Uterus (tissue), 2 donors: Measurements from ENCODE around the gene OR52N2.
A peak's percentile ranks its signal among the peaks of the same experiment; 100 is the strongest.

Experiments
- POLR2A ChIP-seq, 2 donors: fragments of 450-650 bp; IDR thresholded peaks; one replicate each; pipeline ENCODE4 v1.6.1; 2016; ENCODE audit warnings: antibody characterized with exemption in 2 of 2, mild to moderate bottlenecking in 1 of 2, moderate library complexity in 1 of 2
- TF ChIP-seq, protein P1 (sequence below), 4 experiments: fragments of 200-600 bp in 2 of 4; fragments of 450-650 bp in 2 of 4; sonication (generic) in 2 of 4; IDR thresholded peaks; one replicate each; pipeline ENCODE4 v1.5.1; 2016 to 2019; ENCODE audit warnings: antibody characterized with exemption in 4 of 4, mild to moderate bottlenecking in 2 of 4, moderate library complexity in 1 of 4

- TF ChIP-seq, protein P1, sequence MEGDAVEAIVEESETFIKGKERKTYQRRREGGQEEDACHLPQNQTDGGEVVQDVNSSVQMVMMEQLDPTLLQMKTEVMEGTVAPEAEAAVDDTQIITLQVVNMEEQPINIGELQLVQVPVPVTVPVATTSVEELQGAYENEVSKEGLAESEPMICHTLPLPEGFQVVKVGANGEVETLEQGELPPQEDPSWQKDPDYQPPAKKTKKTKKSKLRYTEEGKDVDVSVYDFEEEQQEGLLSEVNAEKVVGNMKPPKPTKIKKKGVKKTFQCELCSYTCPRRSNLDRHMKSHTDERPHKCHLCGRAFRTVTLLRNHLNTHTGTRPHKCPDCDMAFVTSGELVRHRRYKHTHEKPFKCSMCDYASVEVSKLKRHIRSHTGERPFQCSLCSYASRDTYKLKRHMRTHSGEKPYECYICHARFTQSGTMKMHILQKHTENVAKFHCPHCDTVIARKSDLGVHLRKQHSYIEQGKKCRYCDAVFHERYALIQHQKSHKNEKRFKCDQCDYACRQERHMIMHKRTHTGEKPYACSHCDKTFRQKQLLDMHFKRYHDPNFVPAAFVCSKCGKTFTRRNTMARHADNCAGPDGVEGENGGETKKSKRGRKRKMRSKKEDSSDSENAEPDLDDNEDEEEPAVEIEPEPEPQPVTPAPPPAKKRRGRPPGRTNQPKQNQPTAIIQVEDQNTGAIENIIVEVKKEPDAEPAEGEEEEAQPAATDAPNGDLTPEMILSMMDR (IDR thresholded peaks at IDR 0.05) = peak; percentile 73 to 85 (median 81)
- TF ChIP-seq POLR2A (IDR thresholded peaks at IDR 0.05) = no peak
These were observed at the start of gene OR52N2 for GRCh38 chr11:5808500-5809121.
